Measurements from ENCODE around the gene SYNJ2. TPM values are rescaled to one million over a fixed set of nuclear protein-coding genes. Genes with fewer than 3 reads are reported as not detected.

SYNJ2 gene
- total RNA-seq, 1 donor from 2014 or later: 12.3 TPM

DNA sequence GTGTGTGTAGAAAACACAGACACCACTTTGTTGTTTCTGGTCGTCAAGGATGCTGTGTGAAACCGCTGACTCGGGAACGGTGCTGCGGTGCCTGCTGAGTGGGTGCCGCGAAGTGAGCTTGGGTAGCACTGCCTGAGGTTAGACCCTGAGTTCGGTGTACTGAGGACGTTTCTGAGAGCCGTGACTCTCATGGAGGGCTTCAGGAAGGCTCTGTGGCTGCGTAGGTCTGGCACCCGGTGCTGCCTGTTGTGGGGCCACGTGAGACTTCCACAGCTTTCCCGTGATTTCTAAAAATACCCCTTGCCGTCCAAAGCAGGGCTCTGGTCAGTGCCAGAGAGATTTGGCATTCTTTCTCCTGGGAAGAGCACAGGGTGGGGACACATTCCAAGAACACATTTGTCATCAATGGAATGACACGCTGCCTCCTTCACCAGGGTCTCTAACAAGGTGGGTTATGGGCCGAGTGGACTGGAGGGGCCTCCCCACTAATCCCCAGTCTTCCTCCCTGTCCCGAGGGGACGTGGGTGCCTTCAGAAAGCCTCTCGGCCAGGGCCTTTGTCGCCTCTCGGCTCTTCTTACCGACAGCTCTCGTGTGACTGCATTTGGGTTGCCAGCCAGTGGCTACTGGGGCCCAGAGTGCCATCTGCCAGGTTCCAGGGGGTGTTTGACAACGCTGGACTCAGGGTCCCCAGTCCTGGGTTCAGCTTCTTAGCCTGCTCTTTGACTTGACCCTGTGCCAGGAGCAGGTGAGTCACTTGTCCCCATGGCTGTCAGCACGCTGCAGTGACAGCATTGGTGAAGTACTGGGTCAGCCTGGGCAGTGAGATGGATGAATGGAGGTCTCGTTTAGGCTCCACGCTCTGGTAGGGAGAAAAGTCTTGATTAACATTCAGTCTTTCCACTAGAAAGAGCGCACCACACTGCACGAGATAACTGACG lies 62.2 kb downstream of the SYNJ2 start:
- Histone ChIP-seq H3K4me3 (peak overlapping the region; percentile 61), H3K4me1 (peaks cover 66% of the 10 kb centered on the region), H3K36me3 (peaks cover 4% of the 10 kb centered on the region), H3K27me3 (ENCODE audit: low read depth) (no peaks in the 10 kb centered on the region), H3K9me3 (replicated peaks) (no peaks in the 10 kb centered on the region), H3K27ac (replicated peaks) (peak overlapping the region; percentile 94)
- intact Hi-C loops (cut with micrococcal nuclease): loop anchor here (10.0 kb wide), 1 partner anchor 49 kb away; no protein-coding TSS in a partner anchor
- TF ChIP-seq, protein P1, sequence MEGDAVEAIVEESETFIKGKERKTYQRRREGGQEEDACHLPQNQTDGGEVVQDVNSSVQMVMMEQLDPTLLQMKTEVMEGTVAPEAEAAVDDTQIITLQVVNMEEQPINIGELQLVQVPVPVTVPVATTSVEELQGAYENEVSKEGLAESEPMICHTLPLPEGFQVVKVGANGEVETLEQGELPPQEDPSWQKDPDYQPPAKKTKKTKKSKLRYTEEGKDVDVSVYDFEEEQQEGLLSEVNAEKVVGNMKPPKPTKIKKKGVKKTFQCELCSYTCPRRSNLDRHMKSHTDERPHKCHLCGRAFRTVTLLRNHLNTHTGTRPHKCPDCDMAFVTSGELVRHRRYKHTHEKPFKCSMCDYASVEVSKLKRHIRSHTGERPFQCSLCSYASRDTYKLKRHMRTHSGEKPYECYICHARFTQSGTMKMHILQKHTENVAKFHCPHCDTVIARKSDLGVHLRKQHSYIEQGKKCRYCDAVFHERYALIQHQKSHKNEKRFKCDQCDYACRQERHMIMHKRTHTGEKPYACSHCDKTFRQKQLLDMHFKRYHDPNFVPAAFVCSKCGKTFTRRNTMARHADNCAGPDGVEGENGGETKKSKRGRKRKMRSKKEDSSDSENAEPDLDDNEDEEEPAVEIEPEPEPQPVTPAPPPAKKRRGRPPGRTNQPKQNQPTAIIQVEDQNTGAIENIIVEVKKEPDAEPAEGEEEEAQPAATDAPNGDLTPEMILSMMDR (IDR thresholded peaks at IDR 0.05; ENCODE audit: borderline replicate concordance): no peak
- DNase-seq: peak; percentile 66

DNA sequence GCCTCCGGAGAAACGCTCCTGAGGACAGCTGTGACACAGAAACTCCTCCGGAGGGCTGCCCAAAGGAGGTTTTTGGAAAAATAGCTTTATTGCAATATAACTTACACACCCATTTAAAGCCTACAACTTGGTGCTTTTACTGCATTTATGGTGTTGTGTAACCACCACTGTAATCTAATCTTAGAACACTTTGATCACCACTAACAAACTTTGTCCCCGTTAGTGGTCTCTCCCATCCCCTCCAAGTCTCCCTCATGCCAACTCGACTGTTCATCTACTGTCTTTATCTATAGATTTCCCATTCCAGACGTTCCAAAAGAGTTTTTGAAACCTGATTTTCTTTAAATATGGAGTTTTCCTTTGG lies 62.8 kb downstream of the SYNJ2 start:
- Histone ChIP-seq H3K9me3 (replicated peaks) (no peaks in the 10 kb centered on the region), H3K36me3 (peaks cover 4% of the 10 kb centered on the region), H3K27me3 (ENCODE audit: low read depth) (no peaks in the 10 kb centered on the region), H3K4me3 (peak overlapping the region; percentile 61), H3K4me1 (peaks cover 60% of the 10 kb centered on the region), H3K27ac (replicated peaks) (peak overlapping the region; percentile 94)
- intact Hi-C loops (cut with micrococcal nuclease): loop anchor here (10.0 kb wide), 1 partner anchor 50 kb away; no protein-coding TSS in a partner anchor
- TF ChIP-seq, protein P1 (IDR thresholded peaks at IDR 0.05; ENCODE audit: borderline replicate concordance): no peak
- DNase-seq: no peak

DNA sequence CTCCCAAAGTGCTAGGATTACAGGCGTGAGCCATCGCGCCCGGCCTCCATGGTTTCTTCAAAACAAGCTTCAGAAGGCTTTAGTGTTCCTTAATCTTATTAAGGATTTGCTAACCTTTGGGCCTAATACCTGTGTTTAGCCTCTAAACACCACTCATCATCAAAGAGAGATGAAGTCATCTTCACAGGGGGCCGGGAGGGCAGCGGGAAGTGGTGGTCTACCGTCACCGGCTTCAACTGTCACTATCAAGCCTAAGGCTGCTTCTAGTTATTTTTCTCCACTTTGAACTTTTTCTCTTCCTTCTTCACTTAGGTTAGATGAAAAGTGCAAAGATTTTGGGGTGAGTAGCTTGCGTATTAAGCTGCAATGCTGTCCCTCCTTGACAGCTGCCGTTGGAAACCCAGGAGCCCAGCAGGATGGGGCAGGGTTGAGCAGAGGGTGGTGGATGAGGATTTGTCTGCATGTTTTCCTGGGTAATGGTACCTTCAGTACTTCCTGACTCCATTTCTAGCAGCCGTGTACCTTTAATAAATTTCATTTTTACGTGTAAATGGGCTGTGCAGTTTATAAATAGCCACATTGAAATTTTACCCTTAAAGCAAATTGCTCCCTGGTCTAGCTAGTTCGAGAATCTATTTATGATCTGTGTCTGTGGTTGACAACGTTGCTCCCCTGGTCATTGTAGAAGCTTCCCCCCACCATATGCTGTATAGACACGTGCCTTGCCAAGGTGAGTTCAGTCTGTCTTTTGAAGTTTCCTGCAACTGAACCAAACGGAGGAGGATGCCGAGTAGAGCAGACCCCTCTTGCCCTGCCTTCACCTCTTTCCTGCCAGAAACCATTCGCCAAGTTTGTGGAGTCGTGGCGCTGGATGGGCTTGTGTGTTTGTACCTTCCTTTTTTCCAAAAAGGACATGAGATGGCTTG lies 64.8 kb downstream of the SYNJ2 start:
- Histone ChIP-seq H3K27me3 (ENCODE audit: low read depth) (no peaks in the 10 kb centered on the region), H3K36me3 (peaks cover 4% of the 10 kb centered on the region), H3K4me1 (peaks cover 40% of the 10 kb centered on the region), H3K4me3 (no peak overlapping the region), H3K27ac (replicated peaks) (peak overlapping the region; percentile 25), H3K9me3 (replicated peaks) (no peaks in the 10 kb centered on the region)
- peak; percentile 3 for DNase-seq
- intact Hi-C loops (cut with micrococcal nuclease): loop anchor here (10.0 kb wide), 1 partner anchor 52 kb away; no protein-coding TSS in a partner anchor
- TF ChIP-seq, protein P1 (IDR thresholded peaks at IDR 0.05; ENCODE audit: borderline replicate concordance): no peak

DNA sequence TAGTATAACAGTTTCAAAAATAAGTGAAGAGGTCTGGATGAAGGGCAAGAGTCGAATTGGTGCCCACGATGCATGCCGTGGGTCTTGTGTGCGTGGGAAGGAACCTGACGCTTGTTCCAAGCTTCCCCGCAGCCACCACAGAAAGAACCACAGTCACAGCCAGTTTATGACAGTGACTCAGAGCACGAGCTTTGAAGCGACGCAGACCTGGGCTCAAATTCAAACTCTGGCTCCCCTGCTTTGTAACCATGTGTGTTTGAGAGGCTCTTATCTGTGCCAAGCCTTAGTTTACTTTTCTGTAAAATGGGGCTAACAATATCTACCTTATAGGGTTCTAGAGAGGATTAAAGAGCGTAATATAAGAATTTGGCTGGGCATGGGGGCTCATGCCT lies 65.5 kb downstream of the SYNJ2 start:
- H3K27ac ChIP-seq (replicated peaks): peak overlapping the region; percentile 25

More for the DNA sequence above, 65.5 kb downstream of the SYNJ2 start:
- Histone ChIP-seq H3K4me1 (peaks cover 34% of the 10 kb centered on the region), H3K36me3 (peaks cover 4% of the 10 kb centered on the region), H3K4me3 (no peak overlapping the region), H3K27me3 (ENCODE audit: low read depth) (no peaks in the 10 kb centered on the region), H3K9me3 (replicated peaks) (no peaks in the 10 kb centered on the region)
- intact Hi-C loops (cut with micrococcal nuclease): loop anchor here (10.0 kb wide), 1 partner anchor 52 kb away; no protein-coding TSS in a partner anchor
- peak; percentile 28 for DNase-seq
- TF ChIP-seq, protein P1 (IDR thresholded peaks at IDR 0.05; ENCODE audit: borderline replicate concordance): no peak

Data from left ventricle myocardium inferior (tissue), 1 donor.